ENCODE data around the gene LIN52. TPM values are rescaled to one million over a fixed set of nuclear protein-coding genes. Genes with fewer than 3 reads are reported as not detected.
A peak's percentile ranks its signal among the peaks of the same experiment; 100 is the strongest.

LIN52 gene
- polyA plus RNA-seq, 2 of the 4 experiments (the other 2 are of a cell fraction) = 9.3 to 10.8 TPM

DNA sequence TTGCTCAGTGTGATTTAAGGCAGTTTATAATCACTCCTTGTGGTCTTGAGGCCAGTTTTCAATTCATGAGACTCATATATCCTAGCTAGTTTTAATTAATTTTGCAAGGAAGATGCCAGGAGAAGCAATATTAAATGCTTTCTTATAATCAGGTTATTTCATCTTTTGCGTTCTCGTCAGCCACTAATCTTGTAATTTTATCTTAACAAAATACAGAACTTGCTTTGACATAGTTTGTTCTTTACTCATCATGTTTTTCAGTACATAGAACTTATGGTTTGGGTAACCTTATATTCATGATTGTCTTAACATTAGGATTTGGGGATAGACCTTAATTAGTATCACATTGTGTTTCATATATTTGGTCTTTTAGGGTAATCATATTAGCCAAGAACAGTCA is 76.0 kb downstream of the LIN52 start (continued):
- TF ChIP-seq, protein P1, sequence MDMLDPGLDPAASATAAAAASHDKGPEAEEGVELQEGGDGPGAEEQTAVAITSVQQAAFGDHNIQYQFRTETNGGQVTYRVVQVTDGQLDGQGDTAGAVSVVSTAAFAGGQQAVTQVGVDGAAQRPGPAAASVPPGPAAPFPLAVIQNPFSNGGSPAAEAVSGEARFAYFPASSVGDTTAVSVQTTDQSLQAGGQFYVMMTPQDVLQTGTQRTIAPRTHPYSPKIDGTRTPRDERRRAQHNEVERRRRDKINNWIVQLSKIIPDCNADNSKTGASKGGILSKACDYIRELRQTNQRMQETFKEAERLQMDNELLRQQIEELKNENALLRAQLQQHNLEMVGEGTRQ (IDR thresholded peaks at IDR 0.05) = no peak
- TF ChIP-seq HDAC2 (IDR thresholded peaks at IDR 0.05) (no peak), TP53 (CRISPR knock-in tag; IDR thresholded peaks at IDR 0.05) (no peak), GATA3 (IDR thresholded peaks at IDR 0.05; ENCODE audit: borderline replicate concordance) (no peak), CEBPB (IDR thresholded peaks at IDR 0.05) (no peak), EHF (CRISPR knock-in tag; IDR thresholded peaks at IDR 0.05) (no peak)

DNA sequence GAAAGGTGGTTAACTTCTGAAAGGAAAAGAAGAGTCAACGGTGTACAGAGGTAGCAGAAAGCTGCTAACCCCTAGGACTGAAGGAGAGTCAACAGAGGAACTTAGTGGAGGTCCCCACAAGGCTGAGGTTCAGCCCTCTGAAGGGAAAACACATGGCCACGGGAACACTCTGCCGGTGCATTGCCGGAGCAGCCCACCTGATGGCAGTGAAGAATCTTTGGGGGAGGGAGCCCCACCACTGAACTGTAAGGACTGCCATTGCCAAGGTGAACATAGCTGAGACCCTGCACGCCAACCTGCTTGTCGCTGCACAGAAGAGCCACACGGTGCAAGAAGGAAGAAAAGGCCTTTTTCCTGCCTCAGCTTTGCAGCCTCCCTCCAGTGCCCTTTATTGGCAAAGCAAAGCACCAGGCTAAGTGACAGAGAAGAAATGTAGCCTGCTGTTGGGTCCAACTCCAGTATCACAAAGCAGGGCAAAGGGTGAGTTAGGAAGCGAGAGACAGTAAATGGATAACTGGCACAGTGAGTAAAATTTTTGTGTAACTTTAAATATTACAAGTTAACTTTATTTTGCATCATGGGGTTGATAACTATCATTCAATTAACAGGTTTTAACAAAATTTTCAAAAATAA is 76.9 kb downstream of the LIN52 start:
- CTCF ChIA-PET = no interaction called here
- ATAC-seq = peak in 1 of 2 experiments; percentile 19; a peak in 1 of 6 replicates

GRCh38 chr14:74169906-74170305 is 85.2 kb downstream of the LIN52 start:
- no peak for ATAC-seq
- 49% methylated on average over 3 of the region's 3 CpGs for WGBS (ENCODE audit: missing lambda C conversion rate)
- CTCF ChIA-PET = no interaction called here
- TF ChIP-seq RFX5 (IDR thresholded peaks at IDR 0.05) (no peak), HOXB13 (CRISPR knock-in tag; IDR thresholded peaks at IDR 0.05; ENCODE audit: low read depth) (no peak), GATA3 (IDR thresholded peaks at IDR 0.05; ENCODE audit: borderline replicate concordance) (no peak), JUNB (IDR thresholded peaks at IDR 0.05) (no peak), RAD21 (conservative IDR thresholded peaks at IDR 0.05 in 1 of 2, IDR thresholded peaks at IDR 0.05 in 1 of 2) (no peak), NR3C1 (IDR thresholded peaks at IDR 0.05) (no peak), TFCP2L1 (CRISPR knock-in tag; IDR thresholded peaks at IDR 0.05) (no peak), CHD2 (IDR thresholded peaks at IDR 0.05; ENCODE audit: low read length, partially characterized antibody) (no peak), RNF2 (IDR thresholded peaks at IDR 0.05; ENCODE audit: borderline replicate concordance, low read depth) (no peak), KDM5A (IDR thresholded peaks at IDR 0.05) (no peak), POLR2AphosphoS2 (conservative IDR thresholded peaks at IDR 0.05; ENCODE audit: low read length) (no peak), EHMT2 (IDR thresholded peaks at IDR 0.05; ENCODE audit: low read depth) (no peak), FOSL2 (IDR thresholded peaks at IDR 0.05) (no peak), FOSL2 (CRISPR knock-in tag; IDR thresholded peaks at IDR 0.05) (no peak)
- TF ChIP-seq, protein P2, sequence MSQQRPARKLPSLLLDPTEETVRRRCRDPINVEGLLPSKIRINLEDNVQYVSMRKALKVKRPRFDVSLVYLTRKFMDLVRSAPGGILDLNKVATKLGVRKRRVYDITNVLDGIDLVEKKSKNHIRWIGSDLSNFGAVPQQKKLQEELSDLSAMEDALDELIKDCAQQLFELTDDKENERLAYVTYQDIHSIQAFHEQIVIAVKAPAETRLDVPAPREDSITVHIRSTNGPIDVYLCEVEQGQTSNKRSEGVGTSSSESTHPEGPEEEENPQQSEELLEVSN (IDR thresholded peaks at IDR 0.05; ENCODE audit: borderline replicate concordance, low read depth) = no peak

More for the DNA sequence above, 76.9 kb downstream of the LIN52 start:
- Histone ChIP-seq H3K4me1 (no peaks in the 10 kb centered on the region), H3K9me3 (no peaks in the 10 kb centered on the region), H3K4me3 (no peak overlapping the region), H3K27ac (no peak overlapping the region), H3K4me2 (no peak overlapping the region)
- no peak for DNase-seq (ENCODE audit: low read depth in 1 of 2, low spot score in 1 of 2)
- FAIRE-seq = no peak
- TF ChIP-seq FOSB (CRISPR knock-in tag; IDR thresholded peaks at IDR 0.05) = no peak
- no peak for TF ChIP-seq JUN (IDR thresholded peaks at IDR 0.05)
- TF ChIP-seq SMC3 (IDR thresholded peaks at IDR 0.05) = no peak
- no peak for TF ChIP-seq KDM5A (IDR thresholded peaks at IDR 0.05)
- TF ChIP-seq ZSCAN20 (CRISPR knock-in tag; IDR thresholded peaks at IDR 0.05) = no peak
- no peak for TF ChIP-seq CBX8 (IDR thresholded peaks at IDR 0.05)
- no peak for TF ChIP-seq SREBF2 (IDR thresholded peaks at IDR 0.05)
- TF ChIP-seq, protein P3, sequence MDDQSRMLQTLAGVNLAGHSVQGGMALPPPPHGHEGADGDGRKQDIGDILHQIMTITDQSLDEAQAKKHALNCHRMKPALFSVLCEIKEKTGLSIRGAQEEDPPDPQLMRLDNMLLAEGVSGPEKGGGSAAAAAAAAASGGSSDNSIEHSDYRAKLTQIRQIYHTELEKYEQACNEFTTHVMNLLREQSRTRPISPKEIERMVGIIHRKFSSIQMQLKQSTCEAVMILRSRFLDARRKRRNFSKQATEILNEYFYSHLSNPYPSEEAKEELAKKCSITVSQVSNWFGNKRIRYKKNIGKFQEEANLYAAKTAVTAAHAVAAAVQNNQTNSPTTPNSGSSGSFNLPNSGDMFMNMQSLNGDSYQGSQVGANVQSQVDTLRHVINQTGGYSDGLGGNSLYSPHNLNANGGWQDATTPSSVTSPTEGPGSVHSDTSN (IDR thresholded peaks at IDR 0.05) = no peak
- no peak for TF ChIP-seq HEYL (CRISPR knock-in tag; IDR thresholded peaks at IDR 0.05)
- TF ChIP-seq HOXB13 (CRISPR knock-in tag; IDR thresholded peaks at IDR 0.05; ENCODE audit: low read depth) = no peak
- TF ChIP-seq ZC3H11A (IDR thresholded peaks at IDR 0.05) = no peak
- no peak for TF ChIP-seq HDAC2 (IDR thresholded peaks at IDR 0.05)
- TF ChIP-seq, protein P4, sequence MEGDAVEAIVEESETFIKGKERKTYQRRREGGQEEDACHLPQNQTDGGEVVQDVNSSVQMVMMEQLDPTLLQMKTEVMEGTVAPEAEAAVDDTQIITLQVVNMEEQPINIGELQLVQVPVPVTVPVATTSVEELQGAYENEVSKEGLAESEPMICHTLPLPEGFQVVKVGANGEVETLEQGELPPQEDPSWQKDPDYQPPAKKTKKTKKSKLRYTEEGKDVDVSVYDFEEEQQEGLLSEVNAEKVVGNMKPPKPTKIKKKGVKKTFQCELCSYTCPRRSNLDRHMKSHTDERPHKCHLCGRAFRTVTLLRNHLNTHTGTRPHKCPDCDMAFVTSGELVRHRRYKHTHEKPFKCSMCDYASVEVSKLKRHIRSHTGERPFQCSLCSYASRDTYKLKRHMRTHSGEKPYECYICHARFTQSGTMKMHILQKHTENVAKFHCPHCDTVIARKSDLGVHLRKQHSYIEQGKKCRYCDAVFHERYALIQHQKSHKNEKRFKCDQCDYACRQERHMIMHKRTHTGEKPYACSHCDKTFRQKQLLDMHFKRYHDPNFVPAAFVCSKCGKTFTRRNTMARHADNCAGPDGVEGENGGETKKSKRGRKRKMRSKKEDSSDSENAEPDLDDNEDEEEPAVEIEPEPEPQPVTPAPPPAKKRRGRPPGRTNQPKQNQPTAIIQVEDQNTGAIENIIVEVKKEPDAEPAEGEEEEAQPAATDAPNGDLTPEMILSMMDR (IDR thresholded peaks at IDR 0.05) = no peak
- no peak for TF ChIP-seq HOXB5 (CRISPR knock-in tag; IDR thresholded peaks at IDR 0.05)
- no peak for TF ChIP-seq HMGXB4 (CRISPR knock-in tag; IDR thresholded peaks at IDR 0.05; ENCODE audit: borderline replicate concordance)
- TF ChIP-seq RNF2 (IDR thresholded peaks at IDR 0.05; ENCODE audit: borderline replicate concordance, low read depth) = no peak
- no peak for TF ChIP-seq POLR2A (IDR thresholded peaks at IDR 0.05; ENCODE audit: low read length)
- no peak for TF ChIP-seq EP300 (IDR thresholded peaks at IDR 0.05)
- 92% methylated on average over 8 of the region's 8 CpGs for WGBS (ENCODE audit: missing lambda C conversion rate)
- POLR2A ChIA-PET = no interaction called here

More at GRCh38 chr14:74169906-74170305, 85.2 kb downstream of the LIN52 start:
- FAIRE-seq = no peak
- H3K9me3 ChIP-seq = no peaks in the 10 kb centered on the region
- no peak overlapping the region for H3K4me3 ChIP-seq
- no peak for DNase-seq (ENCODE audit: low read depth in 1 of 2, low spot score in 1 of 2)
- H3K4me1 ChIP-seq = no peaks in the 10 kb centered on the region
- H3K4me2 ChIP-seq = no peak overlapping the region
- POLR2A ChIA-PET = no interaction called here
- no peak overlapping the region for H3K27ac ChIP-seq
